LNCaP clone FGC (cell line): ENCODE results near the gene ST6GALNAC4.

ENCODE experiments used
- DNase-seq: peaks from one replicate; pipeline ENCODE4 v3.0.0-alpha.2; 2011; ENCODE audit warnings: low read depth
- H3K4me3 ChIP-seq: 2 replicates; pipeline ENCODE4 v1.5.1; 2011; ENCODE audit warnings: mild to moderate bottlenecking, low read depth, low read length, control low read depth
- CTCF ChIP-seq: IDR thresholded peaks from 2 replicates; pipeline ENCODE4 v1.5.1; 2012; ENCODE audit warnings: mild to moderate bottlenecking; ENCODE audit not compliant: control insufficient read depth, insufficient read depth; ENCODE audit errors: extremely low read depth

Gene ST6GALNAC4

GRCh38 chr9:127941961-127942215, 25.0 kb upstream of the ST6GALNAC4 start:
- no peak for DNase-seq
- H3K4me3 ChIP-seq: no peak overlapping the region
- no peak for TF ChIP-seq CTCF

GRCh38 chr9:127941062-127941960, 24.5 kb upstream of the ST6GALNAC4 start:
- H3K4me3 ChIP-seq: no peak overlapping the region
- no peak for TF ChIP-seq CTCF
- no peak for DNase-seq

GRCh38 chr9:127940593-127940992, 23.8 kb upstream of the ST6GALNAC4 start:
- no peak overlapping the region for H3K4me3 ChIP-seq
- no peak for DNase-seq
- TF ChIP-seq CTCF: no peak

GRCh38 chr9:127938298-127938690, 21.5 kb upstream of the ST6GALNAC4 start:
- TF ChIP-seq CTCF: no peak
- no peak for DNase-seq
- H3K4me3 ChIP-seq: no peak overlapping the region

- peak within 1 kb of the TSS; percentile 68 for H3K4me3 ChIP-seq
- DNase-seq: no peak
- TF ChIP-seq CTCF: no peak
Measured at GRCh38 chr9:127937388-127938297, 20.8 kb upstream of the ST6GALNAC4 start, which contains the start of gene DPM2. Gene DPM2, minus strand, starts transcription at chr9:127937854. Its CDS starts 34 bp downstream, at chr9:127937820.

GRCh38 chr9:127937056-127937387, 20.2 kb upstream of the ST6GALNAC4 start:
- TF ChIP-seq CTCF: no peak
- DNase-seq: no peak
- H3K4me3 ChIP-seq: peak overlapping the region; percentile 68
